Measurements from ENCODE around the gene CDC25B. TPM values are rescaled to one million over a fixed set of nuclear protein-coding genes. Genes with fewer than 3 reads are reported as not detected.

The CDC25B gene
- total and polyA plus RNA-seq, 2 of the 13 experiments (the other 11 are each of a cell fraction or from before 2014, with no cell fraction given), result 14.5 to 19.4 TPM

DNA sequence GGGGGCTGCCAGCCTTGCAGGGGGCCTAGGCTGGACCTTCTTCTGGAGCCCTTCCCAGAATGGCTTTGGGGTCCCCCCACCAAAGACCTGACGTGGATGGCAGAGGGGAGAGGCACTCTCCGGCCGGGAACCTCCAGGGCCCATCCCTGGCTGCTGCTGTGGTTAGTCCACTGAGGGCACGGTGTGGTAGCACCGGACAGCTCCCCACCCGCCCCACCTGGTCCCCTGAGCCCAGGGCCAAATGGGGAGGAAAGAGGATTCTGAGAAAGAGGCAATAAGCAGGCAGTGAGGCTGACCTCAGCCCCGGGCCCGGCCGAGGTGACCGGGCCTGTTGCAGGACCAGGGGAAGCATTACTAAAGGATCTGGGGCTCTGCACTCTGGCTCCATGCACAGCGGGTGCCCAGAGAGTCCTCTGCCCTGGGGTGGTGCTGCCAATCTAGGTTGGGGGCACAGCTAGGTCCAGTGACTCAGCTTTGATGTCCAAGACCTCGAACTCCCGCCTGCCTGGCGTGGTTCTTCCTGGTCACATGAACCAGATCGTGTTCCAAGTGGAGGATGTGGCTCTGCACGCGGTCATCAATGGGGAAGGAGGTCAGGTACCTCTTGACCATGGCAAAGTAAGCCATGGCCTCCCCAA, 11.8 kb upstream of the CDC25B start (continued):
- TF ChIP-seq, protein P1, sequence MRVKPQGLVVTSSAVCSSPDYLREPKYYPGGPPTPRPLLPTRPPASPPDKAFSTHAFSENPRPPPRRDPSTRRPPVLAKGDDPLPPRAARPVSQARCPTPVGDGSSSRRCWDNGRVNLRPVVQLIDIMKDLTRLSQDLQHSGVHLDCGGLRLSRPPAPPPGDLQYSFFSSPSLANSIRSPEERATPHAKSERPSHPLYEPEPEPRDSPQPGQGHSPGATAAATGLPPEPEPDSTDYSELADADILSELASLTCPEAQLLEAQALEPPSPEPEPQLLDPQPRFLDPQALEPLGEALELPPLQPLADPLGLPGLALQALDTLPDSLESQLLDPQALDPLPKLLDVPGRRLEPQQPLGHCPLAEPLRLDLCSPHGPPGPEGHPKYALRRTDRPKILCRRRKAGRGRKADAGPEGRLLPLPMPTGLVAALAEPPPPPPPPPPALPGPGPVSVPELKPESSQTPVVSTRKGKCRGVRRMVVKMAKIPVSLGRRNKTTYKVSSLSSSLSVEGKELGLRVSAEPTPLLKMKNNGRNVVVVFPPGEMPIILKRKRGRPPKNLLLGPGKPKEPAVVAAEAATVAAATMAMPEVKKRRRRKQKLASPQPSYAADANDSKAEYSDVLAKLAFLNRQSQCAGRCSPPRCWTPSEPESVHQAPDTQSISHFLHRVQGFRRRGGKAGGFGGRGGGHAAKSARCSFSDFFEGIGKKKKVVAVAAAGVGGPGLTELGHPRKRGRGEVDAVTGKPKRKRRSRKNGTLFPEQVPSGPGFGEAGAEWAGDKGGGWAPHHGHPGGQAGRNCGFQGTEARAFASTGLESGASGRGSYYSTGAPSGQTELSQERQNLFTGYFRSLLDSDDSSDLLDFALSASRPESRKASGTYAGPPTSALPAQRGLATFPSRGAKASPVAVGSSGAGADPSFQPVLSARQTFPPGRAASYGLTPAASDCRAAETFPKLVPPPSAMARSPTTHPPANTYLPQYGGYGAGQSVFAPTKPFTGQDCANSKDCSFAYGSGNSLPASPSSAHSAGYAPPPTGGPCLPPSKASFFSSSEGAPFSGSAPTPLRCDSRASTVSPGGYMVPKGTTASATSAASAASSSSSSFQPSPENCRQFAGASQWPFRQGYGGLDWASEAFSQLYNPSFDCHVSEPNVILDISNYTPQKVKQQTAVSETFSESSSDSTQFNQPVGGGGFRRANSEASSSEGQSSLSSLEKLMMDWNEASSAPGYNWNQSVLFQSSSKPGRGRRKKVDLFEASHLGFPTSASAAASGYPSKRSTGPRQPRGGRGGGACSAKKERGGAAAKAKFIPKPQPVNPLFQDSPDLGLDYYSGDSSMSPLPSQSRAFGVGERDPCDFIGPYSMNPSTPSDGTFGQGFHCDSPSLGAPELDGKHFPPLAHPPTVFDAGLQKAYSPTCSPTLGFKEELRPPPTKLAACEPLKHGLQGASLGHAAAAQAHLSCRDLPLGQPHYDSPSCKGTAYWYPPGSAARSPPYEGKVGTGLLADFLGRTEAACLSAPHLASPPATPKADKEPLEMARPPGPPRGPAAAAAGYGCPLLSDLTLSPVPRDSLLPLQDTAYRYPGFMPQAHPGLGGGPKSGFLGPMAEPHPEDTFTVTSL (CRISPR knock-in tag; IDR thresholded peaks at IDR 0.05; ENCODE audit: borderline replicate concordance), result no peak
- TF ChIP-seq, protein P2, sequence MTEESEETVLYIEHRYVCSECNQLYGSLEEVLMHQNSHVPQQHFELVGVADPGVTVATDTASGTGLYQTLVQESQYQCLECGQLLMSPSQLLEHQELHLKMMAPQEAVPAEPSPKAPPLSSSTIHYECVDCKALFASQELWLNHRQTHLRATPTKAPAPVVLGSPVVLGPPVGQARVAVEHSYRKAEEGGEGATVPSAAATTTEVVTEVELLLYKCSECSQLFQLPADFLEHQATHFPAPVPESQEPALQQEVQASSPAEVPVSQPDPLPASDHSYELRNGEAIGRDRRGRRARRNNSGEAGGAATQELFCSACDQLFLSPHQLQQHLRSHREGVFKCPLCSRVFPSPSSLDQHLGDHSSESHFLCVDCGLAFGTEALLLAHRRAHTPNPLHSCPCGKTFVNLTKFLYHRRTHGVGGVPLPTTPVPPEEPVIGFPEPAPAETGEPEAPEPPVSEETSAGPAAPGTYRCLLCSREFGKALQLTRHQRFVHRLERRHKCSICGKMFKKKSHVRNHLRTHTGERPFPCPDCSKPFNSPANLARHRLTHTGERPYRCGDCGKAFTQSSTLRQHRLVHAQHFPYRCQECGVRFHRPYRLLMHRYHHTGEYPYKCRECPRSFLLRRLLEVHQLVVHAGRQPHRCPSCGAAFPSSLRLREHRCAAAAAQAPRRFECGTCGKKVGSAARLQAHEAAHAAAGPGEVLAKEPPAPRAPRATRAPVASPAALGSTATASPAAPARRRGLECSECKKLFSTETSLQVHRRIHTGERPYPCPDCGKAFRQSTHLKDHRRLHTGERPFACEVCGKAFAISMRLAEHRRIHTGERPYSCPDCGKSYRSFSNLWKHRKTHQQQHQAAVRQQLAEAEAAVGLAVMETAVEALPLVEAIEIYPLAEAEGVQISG (CRISPR knock-in tag; IDR thresholded peaks at IDR 0.05), result no peak
- no peak for TF ChIP-seq BRCA1 (CRISPR knock-in tag; IDR thresholded peaks at IDR 0.05)
- TF ChIP-seq NBN (conservative IDR thresholded peaks at IDR 0.05), result no peak
- no peak for TF ChIP-seq ZNF546 (CRISPR knock-in tag; conservative IDR thresholded peaks at IDR 0.05)
- TF ChIP-seq, protein P3, sequence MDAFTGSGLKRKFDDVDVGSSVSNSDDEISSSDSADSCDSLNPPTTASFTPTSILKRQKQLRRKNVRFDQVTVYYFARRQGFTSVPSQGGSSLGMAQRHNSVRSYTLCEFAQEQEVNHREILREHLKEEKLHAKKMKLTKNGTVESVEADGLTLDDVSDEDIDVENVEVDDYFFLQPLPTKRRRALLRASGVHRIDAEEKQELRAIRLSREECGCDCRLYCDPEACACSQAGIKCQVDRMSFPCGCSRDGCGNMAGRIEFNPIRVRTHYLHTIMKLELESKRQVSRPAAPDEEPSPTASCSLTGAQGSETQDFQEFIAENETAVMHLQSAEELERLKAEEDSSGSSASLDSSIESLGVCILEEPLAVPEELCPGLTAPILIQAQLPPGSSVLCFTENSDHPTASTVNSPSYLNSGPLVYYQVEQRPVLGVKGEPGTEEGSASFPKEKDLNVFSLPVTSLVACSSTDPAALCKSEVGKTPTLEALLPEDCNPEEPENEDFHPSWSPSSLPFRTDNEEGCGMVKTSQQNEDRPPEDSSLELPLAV (CRISPR knock-in tag; conservative IDR thresholded peaks at IDR 0.05; ENCODE audit: low read depth), result no peak
- TF ChIP-seq, protein P4, sequence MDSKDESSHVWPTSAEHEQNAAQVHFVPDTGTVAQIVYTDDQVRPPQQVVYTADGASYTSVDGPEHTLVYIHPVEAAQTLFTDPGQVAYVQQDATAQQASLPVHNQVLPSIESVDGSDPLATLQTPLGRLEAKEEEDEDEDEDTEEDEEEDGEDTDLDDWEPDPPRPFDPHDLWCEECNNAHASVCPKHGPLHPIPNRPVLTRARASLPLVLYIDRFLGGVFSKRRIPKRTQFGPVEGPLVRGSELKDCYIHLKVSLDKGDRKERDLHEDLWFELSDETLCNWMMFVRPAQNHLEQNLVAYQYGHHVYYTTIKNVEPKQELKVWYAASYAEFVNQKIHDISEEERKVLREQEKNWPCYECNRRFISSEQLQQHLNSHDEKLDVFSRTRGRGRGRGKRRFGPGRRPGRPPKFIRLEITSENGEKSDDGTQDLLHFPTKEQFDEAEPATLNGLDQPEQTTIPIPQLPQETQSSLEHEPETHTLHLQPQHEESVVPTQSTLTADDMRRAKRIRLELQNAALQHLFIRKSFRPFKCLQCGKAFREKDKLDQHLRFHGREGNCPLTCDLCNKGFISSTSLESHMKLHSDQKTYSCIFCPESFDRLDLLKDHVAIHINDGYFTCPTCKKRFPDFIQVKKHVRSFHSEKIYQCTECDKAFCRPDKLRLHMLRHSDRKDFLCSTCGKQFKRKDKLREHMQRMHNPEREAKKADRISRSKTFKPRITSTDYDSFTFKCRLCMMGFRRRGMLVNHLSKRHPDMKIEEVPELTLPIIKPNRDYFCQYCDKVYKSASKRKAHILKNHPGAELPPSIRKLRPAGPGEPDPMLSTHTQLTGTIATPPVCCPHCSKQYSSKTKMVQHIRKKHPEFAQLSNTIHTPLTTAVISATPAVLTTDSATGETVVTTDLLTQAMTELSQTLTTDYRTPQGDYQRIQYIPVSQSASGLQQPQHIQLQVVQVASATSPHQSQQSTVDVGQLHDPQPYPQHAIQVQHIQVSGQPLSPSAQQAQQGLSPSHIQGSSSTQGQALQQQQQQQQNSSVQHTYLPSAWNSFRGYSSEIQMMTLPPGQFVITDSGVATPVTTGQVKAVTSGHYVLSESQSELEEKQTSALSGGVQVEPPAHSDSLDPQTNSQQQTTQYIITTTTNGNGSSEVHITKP (CRISPR knock-in tag; IDR thresholded peaks at IDR 0.05; ENCODE audit: low read depth), result no peak
- TF ChIP-seq PTBP1 (IDR thresholded peaks at IDR 0.05; ENCODE audit: low read depth, low read length, poor library complexity, severe bottlenecking), result no peak
- peak; percentile 29; the same call in 1 of the 2 replicates for TF ChIP-seq BORCS8-MEF2B (CRISPR knock-in tag; IDR thresholded peaks at IDR 0.05)
- no peak for TF ChIP-seq ZNF530 (CRISPR knock-in tag; IDR thresholded peaks at IDR 0.05; ENCODE audit: low read depth)
- TF ChIP-seq ZNF180 (CRISPR knock-in tag; IDR thresholded peaks at IDR 0.05; ENCODE audit: borderline replicate concordance, low read depth), result no peak
- TF ChIP-seq, protein P5, sequence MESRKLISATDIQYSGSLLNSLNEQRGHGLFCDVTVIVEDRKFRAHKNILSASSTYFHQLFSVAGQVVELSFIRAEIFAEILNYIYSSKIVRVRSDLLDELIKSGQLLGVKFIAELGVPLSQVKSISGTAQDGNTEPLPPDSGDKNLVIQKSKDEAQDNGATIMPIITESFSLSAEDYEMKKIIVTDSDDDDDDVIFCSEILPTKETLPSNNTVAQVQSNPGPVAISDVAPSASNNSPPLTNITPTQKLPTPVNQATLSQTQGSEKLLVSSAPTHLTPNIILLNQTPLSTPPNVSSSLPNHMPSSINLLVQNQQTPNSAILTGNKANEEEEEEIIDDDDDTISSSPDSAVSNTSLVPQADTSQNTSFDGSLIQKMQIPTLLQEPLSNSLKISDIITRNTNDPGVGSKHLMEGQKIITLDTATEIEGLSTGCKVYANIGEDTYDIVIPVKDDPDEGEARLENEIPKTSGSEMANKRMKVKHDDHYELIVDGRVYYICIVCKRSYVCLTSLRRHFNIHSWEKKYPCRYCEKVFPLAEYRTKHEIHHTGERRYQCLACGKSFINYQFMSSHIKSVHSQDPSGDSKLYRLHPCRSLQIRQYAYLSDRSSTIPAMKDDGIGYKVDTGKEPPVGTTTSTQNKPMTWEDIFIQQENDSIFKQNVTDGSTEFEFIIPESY (CRISPR knock-in tag; IDR thresholded peaks at IDR 0.05), result peak; percentile 79

Measured in HepG2 (cell line).